Inferior parietal cortex (tissue), 1 donor: ENCODE measurements around the gene SORCS2.

Source experiments
- DNase-seq: peaks from one replicate; pipeline ENCODE4 v3.0.0-alpha.2; 2016; ENCODE audit errors: extremely low spot score

SORCS2 gene

DNA sequence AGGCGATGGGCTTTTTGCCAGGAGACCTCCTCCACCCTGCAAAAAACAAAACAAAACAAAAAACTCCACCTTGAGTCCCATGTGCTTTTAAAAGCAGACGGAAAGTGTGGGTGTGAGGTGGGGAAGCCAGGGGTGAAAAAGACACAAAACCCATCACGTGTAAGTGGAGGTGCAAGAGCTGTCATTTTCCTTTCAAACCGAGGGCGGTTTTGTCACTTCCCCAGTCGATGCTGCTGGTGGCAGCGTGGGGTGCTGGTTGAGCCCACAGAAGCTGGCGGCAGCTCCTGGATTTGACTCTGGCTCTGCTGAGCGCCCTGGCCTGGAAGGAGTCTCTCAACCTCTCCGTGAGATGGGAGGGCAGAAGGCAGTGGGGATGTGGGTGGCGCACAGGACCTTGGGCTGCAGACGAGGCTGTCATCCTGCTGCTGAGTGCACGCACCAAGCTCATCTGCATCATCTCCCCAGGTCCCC lies 132.3 kb downstream of the SORCS2 start:
- no peak for DNase-seq

- no peak for DNase-seq
Measured at GRCh38 chr4:7325541-7325940, 133.2 kb downstream of the SORCS2 start.

- DNase-seq, result no peak
Measured at GRCh38 chr4:7326306-7326692, 134.0 kb downstream of the SORCS2 start.

DNA sequence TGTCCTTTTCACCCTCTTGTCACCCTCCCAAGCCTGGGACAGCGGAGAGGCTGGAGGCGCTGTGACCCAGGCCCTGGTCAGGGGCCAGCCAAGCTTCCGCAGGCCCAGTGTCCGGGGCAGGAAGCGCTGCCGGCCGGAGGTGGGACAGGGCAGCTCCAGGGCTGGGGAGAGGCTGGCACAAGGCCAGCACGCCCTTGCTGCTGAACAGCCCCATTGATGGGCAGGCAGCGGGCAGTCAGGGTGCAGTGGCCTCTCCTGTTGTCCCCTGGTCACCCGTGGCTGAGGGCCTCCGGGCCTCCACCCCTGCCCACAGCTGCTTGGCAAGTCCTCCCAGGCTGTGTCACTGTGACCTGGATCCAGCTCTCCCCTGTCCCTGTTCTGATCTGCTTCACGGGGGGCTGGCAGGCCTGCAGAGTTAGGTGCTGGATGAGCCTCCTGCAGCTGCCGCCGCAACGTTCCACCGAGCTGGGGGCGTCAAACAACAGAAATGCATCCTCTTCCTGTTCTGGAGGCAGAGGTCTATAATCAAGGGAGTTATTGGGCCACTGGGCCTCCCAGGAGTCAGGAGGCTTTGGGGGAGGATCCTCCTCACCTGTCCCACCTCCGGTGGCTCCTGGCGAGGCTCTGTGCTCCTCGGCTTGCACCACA lies 134.5 kb downstream of the SORCS2 start:
- no peak for DNase-seq

DNA sequence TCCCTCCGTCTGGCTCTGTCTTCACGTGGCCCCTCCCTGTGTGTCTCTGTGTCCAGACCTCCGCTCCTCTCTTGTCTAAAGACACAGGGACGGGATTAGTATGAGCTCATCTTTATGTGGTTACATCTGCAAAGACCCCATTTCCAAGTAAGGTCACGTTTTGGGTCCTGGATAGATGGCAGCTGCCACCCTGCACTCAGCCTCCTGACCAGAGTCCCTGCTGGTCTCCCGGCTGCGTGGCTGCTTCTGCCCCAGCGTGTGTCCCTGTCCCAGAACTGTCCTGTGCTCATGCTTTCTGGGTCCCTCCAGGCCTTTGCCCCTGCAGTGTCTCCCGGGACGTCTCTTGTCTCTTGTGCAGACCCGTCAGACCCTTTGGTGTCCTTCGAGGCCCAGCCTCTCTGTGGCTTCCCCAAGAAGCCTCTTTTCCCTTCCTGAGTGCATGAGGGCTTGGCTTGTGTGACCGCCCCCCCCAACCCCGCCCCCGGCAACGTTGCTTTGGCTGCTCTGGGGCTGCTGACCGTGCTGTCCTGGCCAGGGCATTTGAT lies 135.1 kb downstream of the SORCS2 start:
- no peak for DNase-seq

GRCh38 chr4:7328162-7328912 lies 136.0 kb downstream of the SORCS2 start:
- no peak for DNase-seq

DNA sequence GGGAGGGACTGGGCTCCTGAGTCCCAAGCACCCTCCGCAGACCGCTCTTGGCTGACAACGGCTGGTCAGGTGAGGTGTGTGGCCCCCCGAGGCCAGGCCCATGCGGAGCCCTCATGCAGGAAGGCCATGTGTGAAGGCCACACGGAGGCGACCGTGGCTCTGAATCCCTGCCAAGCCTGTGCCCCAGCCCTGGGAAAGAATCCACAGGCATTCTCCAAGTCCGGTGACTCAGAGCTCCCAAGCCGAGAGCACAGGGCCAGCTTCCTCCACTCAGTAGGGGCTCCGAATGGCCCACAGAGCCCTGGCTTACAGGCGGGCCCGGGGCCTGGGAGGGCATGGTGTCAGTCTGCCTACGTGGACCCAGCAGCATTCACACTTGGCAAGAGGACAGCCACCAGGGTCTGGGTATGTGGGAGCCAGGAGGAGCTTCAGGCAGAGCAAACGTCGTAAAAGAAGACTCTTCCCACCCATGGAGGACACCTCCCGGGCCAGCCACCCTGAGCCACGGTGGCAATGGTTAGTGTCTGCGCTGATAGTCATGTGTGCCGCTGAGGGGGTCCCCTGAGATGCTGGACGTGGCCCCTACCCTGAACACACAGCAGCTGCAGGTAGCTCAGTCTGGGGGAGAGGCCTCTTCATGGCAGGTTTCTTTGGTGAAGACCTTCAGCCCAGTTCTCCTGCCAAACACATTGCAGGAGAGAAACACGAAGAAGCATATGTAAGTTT lies 136.7 kb downstream of the SORCS2 start:
- DNase-seq, result no peak

- DNase-seq, result no peak
Measured at GRCh38 chr4:7330031-7330596, 137.8 kb downstream of the SORCS2 start.

GRCh38 chr4:7330811-7331681 lies 138.7 kb downstream of the SORCS2 start:
- DNase-seq, result no peak

DNA sequence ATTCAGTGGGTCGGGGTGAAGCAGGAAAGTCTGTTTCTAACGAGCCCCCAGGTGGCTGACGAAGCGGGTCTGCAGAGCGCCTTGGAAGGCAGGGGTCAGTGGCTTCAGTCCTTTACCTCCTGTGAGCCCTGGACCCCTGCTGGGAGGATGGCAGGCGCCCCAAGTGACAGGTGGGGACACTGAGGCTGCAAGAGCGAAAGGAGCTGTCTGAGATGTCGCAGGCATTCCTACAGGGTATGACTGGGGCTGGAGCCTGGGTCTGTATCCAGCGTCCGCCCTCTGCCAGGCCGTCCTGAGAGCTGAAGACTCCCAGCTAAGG lies 139.3 kb downstream of the SORCS2 start:
- DNase-seq, result no peak

- no peak for DNase-seq
Measured at GRCh38 chr4:7332216-7333023, 140.1 kb downstream of the SORCS2 start.

GRCh38 chr4:7333024-7333780 lies 140.9 kb downstream of the SORCS2 start:
- DNase-seq, result no peak

- DNase-seq, result no peak
Measured at GRCh38 chr4:7333801-7334421, 141.6 kb downstream of the SORCS2 start.

DNA sequence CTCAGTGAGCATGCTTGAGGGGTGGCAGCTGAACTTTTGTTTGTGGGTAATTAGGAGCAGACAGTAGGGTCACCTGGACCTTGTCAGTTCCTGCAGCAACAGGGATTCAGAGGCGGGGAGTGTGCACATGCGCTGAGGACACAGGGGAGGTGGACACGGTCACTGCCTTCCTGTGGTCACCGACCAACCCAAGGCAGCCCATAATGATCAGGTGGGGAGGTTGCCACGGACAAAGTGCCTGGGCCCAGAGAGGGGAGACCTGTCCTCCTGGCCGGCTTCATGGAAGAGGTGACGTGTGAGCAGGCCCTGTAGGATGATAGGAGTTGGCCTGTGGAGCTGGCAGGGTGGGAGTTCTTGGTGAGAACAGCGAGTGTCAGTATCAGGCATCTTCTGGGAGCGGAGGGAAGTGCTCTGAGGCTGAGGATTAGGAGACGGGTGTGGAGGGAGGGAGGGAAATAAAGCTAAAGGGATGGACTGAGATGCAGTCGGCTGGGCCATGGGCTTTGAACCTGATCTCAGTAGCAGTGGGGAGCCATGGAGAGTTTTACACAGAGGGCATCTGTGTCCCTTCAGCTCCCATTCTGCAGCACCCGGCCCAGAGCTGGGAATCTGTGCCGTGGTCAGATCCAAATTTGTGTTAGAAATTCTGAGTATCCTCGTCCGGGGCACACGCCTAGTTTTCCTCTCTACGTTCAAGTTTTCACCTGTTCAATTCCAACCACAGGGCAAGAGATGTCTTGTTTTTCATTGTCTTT lies 142.4 kb downstream of the SORCS2 start:
- DNase-seq, result no peak

DNA sequence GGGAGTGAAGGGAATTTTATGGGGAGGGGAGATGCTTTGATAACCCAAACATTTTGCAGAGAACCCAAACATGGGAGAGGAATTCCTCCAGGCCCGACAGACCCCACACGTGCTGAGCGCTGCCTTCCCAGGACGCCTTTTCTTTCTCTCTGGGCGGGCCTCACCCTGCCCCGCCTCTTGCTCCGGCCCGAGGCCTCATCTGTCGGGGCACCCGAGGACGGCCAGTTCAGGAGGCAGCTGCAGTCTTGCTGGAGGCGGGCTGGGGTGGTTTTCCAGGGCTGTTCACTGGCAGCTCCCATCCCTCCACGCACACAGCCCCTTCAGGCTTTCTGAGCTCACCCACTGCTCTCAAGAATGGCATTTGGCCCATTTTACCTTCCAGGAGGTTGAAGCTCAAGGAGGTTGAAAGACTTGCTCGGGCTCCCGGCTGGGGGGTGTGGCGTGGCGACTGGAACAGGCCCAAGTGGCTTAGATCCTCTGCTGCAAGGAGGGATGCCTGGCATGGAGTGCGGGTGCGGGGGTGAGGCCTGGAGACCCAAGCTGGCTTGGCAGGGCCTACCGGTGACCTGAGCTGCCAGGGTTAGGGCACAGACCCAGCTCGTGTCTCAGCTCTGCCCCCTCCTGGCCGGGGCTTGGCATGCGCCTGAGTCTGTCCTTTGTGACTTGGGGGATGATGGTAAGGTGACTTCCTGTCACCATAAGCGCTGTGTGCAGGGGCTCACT lies 143.2 kb downstream of the SORCS2 start:
- DNase-seq, result peak; percentile 43

GRCh38 chr4:7336067-7336569 lies 143.8 kb downstream of the SORCS2 start:
- DNase-seq, result no peak

DNA sequence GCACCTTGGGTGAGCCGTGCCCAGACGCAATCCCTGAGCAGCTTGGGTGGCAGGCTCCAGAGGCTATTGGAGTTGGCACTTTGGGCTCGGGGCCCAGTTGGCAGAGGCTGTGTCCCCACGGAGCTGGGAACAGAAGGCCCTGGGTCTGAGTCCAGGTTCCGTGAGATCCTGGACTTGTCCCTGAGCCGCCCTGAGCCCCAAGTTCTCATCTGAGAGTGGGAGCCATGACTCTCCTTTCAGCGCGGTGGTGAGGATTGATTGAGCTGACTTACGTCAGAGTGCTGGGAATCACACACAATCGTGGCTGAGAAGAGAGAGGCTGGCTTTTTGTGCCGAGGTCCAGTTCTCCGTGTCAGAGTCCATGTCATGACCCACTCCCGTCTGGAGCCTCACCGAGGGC lies 144.4 kb downstream of the SORCS2 start:
- DNase-seq, result no peak
